Measurements from ENCODE around the gene RPL27A.
A peak's percentile ranks its signal among the peaks of the same experiment; 100 is the strongest.

Gene RPL27A

GRCh38 chr11:8721609-8722500 is 39.3 kb downstream of the RPL27A start:
- Histone ChIP-seq H3K4me3 (ENCODE audit: low read depth, low read length) (no peak overlapping the region), H3K36me3 (ENCODE audit: control insufficient read depth in 2 of 2, insufficient read depth in 1 of 2, low read length in 2 of 2) (peaks cover 0 to 5% of the 10 kb centered on the region in 2 experiments; a peak in 1 of 3 replicates), H3K27ac (ENCODE audit: extremely low read depth, low read depth, low read length) (no peak overlapping the region), H3K4me1 (ENCODE audit: control insufficient read depth, insufficient read depth, low read length) (peaks cover 2% of the 10 kb centered on the region; the same call in 1 of the 2 replicates), H3K9me3 (ENCODE audit: control insufficient read depth, insufficient read depth, low read depth, low read length) (no peaks in the 10 kb centered on the region)
- TF ChIP-seq ZNF37A (tag by site-specific recombination; IDR thresholded peaks at IDR 0.05) = no peak
- TF ChIP-seq ZNF449 (tag by site-specific recombination; IDR thresholded peaks at IDR 0.05) = 0 out of 2 replicates have a peak, but pooled peaks have one; percentile 5
- ChIA-PET POLR2A (no interaction called here), CTCF (no interaction called here)

- Histone ChIP-seq H3K4me1 (ENCODE audit: control insufficient read depth, insufficient read depth, low read length) (peaks cover 9% of the 10 kb centered on the region), H3K27ac (ENCODE audit: extremely low read depth, low read depth, low read length) (no peak overlapping the region), H3K36me3 (ENCODE audit: control insufficient read depth in 2 of 2, insufficient read depth in 1 of 2, low read length in 2 of 2) (peaks cover 0 to 5% of the 10 kb centered on the region in 2 experiments; a peak in 1 of 3 replicates), H3K4me3 (ENCODE audit: low read depth, low read length) (no peak overlapping the region), H3K9me3 (ENCODE audit: control insufficient read depth, insufficient read depth, low read depth, low read length) (no peaks in the 10 kb centered on the region)
- ChIA-PET POLR2A (no interaction called here), CTCF (interaction anchor here (0.7 kb wide), 1 partner anchor 10 kb away, joined by 3 read pairs; no protein-coding TSS in a partner anchor)
- TF ChIP-seq MEIS1 (CRISPR knock-in tag; IDR thresholded peaks at IDR 0.05; ENCODE audit: borderline replicate concordance) (no peak), SP2 (tag by site-specific recombination; IDR thresholded peaks at IDR 0.05) (no peak), ZSCAN5A (tag by site-specific recombination; IDR thresholded peaks at IDR 0.05) (no peak), IKZF3 (tag by site-specific recombination; IDR thresholded peaks at IDR 0.05) (no peak), ZNF24 (tag by site-specific recombination; IDR thresholded peaks at IDR 0.05) (no peak), ZBTB6 (tag by site-specific recombination; IDR thresholded peaks at IDR 0.05) (no peak), ZNF148 (tag by site-specific recombination; IDR thresholded peaks at IDR 0.05; ENCODE audit: borderline replicate concordance) (no peak), ZNF639 (tag by site-specific recombination; IDR thresholded peaks at IDR 0.05) (no peak), ZFP37 (tag by site-specific recombination; IDR thresholded peaks at IDR 0.05) (no peak), INSM2 (tag by site-specific recombination; IDR thresholded peaks at IDR 0.05) (no peak), EGR2 (tag by site-specific recombination; IDR thresholded peaks at IDR 0.05; ENCODE audit: low read depth) (no peak), PRDM10 (tag by site-specific recombination; IDR thresholded peaks at IDR 0.05) (no peak), ZNF488 (tag by site-specific recombination; IDR thresholded peaks at IDR 0.05) (no peak), ZNF624 (tag by site-specific recombination; IDR thresholded peaks at IDR 0.05) (no peak)
These were observed 40.2 kb downstream of the RPL27A start for GRCh38 chr11:8722809-8723208.
